Tibial artery (tissue), 4 donors: ENCODE measurements around the gene SLC6A17.

Experiments used
- DNase-seq, 2 donors: peaks; one replicate each; pipeline ENCODE4 v3.0.0-alpha.2; 2019
- H3K27ac ChIP-seq, 2 donors: fragments of 200-600 bp; sonication (generic) in 1 of 2; 1 replicate in 1 of 2; 2 replicates in 1 of 2; pipeline ENCODE4 v1.5.1; 2018 to 2019; ENCODE audit warnings: mild to moderate bottlenecking in 1 of 2
- H3K27me3 ChIP-seq, 2 donors: fragments of 200-600 bp; sonication (generic) in 1 of 2; one replicate each; pipeline versions ENCODE4 v1.5.1 to v1.6.0; 2016 to 2019
- H3K36me3 ChIP-seq, 3 donors: fragments of 200-600 bp; sonication (generic) in 2 of 3; one replicate each; pipeline ENCODE4 v1.5.1; 2016 to 2019; ENCODE audit warnings: mild to moderate bottlenecking in 2 of 3
- H3K4me1 ChIP-seq, 4 donors: fragments of 200-600 bp; sonication (generic) in 2 of 4; 1 replicate in 3 of 4; 2 replicates in 1 of 4; pipeline ENCODE4 v1.5.1; 2016 to 2019
- H3K4me3 ChIP-seq, 2 donors: fragments of 200-600 bp; sonication (generic) in 1 of 2; 1 replicate in 1 of 2; 2 replicates in 1 of 2; pipeline ENCODE4 v1.5.1; 2018 to 2019; ENCODE audit warnings: mild to moderate bottlenecking in 2 of 2
- H3K9me3 ChIP-seq, 3 donors: fragments of 200-600 bp; sonication (generic) in 1 of 3; one replicate each; pipeline ENCODE4 v1.5.1; 2016 to 2019
- CTCF ChIP-seq, 2 experiments: fragments of 200-600 bp in 1 of 2; fragments of 450-650 bp in 1 of 2; IDR thresholded peaks; one replicate each; pipeline ENCODE4 v1.5.1; 2017 to 2019; ENCODE audit warnings: antibody characterized with exemption in 2 of 2, mild to moderate bottlenecking in 1 of 2, moderate library complexity in 1 of 2
- intact Hi-C: fragments of 100-400 bp; cut with DNase I; formaldehyde crosslinking; loops from one replicate; pipeline ENCODE4 v1.15.0; 2023; ENCODE audit warnings: low total_unique reads

Gene SLC6A17

GRCh38 chr1:110197905-110198629 lies 47.8 kb downstream of the SLC6A17 start:
- Histone ChIP-seq H3K4me1 (peaks cover 0 to 3% (median 0%) of the 10 kb centered on the region in 4 donors), H3K4me3 (no peak overlapping the region), H3K9me3 (no peaks in the 10 kb centered on the region), H3K36me3 (no peaks in the 10 kb centered on the region), H3K27me3 (no peaks in the 10 kb centered on the region), H3K27ac (no peak overlapping the region)
- TF ChIP-seq CTCF (IDR thresholded peaks at IDR 0.05) = no peak
- DNase-seq = no peak
- intact Hi-C loops = no loop called here

GRCh38 chr1:110198746-110199145 lies 48.5 kb downstream of the SLC6A17 start:
- H3K27me3 ChIP-seq = no peaks in the 10 kb centered on the region
- no peak for TF ChIP-seq CTCF (IDR thresholded peaks at IDR 0.05)
- H3K36me3 ChIP-seq = no peaks in the 10 kb centered on the region
- peaks cover 0 to 6% (median 0%) of the 10 kb centered on the region in 4 donors for H3K4me1 ChIP-seq
- no peak overlapping the region for H3K4me3 ChIP-seq
- intact Hi-C loops = no loop called here
- no peak overlapping the region for H3K27ac ChIP-seq
- no peaks in the 10 kb centered on the region for H3K9me3 ChIP-seq
- DNase-seq = no peak

GRCh38 chr1:110200190-110200589 lies 49.9 kb downstream of the SLC6A17 start:
- DNase-seq = no peak
- Histone ChIP-seq H3K9me3 (no peaks in the 10 kb centered on the region), H3K27me3 (no peaks in the 10 kb centered on the region), H3K4me1 (peaks cover 0 to 6% (median 0%) of the 10 kb centered on the region in 4 donors), H3K4me3 (no peak overlapping the region), H3K27ac (no peak overlapping the region), H3K36me3 (no peaks in the 10 kb centered on the region)
- intact Hi-C loops = no loop called here
- no peak for TF ChIP-seq CTCF (IDR thresholded peaks at IDR 0.05)

- Histone ChIP-seq H3K9me3 (no peaks in the 10 kb centered on the region), H3K4me1 (peaks cover 0 to 6% (median 0%) of the 10 kb centered on the region in 4 donors), H3K27ac (no peak overlapping the region), H3K36me3 (no peaks in the 10 kb centered on the region), H3K27me3 (no peaks in the 10 kb centered on the region), H3K4me3 (no peak overlapping the region)
- no peak for DNase-seq
- intact Hi-C loops = no loop called here
- no peak for TF ChIP-seq CTCF (IDR thresholded peaks at IDR 0.05)
Measured at GRCh38 chr1:110200666-110201065, 50.4 kb downstream of the SLC6A17 start.

- H3K4me1 ChIP-seq = peaks cover 0 to 6% (median 0%) of the 10 kb centered on the region in 4 donors
- no peak overlapping the region for H3K4me3 ChIP-seq
- intact Hi-C loops = no loop called here
- TF ChIP-seq CTCF (IDR thresholded peaks at IDR 0.05) = no peak
- H3K9me3 ChIP-seq = no peaks in the 10 kb centered on the region
- DNase-seq = no peak
- H3K27ac ChIP-seq = no peak overlapping the region
- H3K27me3 ChIP-seq = no peaks in the 10 kb centered on the region
- no peaks in the 10 kb centered on the region for H3K36me3 ChIP-seq
Measured at GRCh38 chr1:110201157-110201825, 51.0 kb downstream of the SLC6A17 start.
